Panc1 (cell line): ENCODE measurements around the gene CDRT4. TPM values are rescaled to one million over a fixed set of nuclear protein-coding genes. Genes with fewer than 3 reads are reported as not detected.

ENCODE experiments used
- ATAC-seq: fragments of 200-7000 bp; cut with Tn5 transposase; 2 replicates; pipeline ENCODE4 v1.9.1; 2020; ENCODE audit warnings: mild to moderate bottlenecking, moderate library complexity
- BruUV-seq: library from RNA; stranded (reverse); fragments of 400-500 nt; replicated peaks from 2 replicates; lab custom pipeline; 2021; lab: Mats Ljungman, UMichigan
- CTCF ChIA-PET: fragments of 300-600 bp; sonication (Branson Sonifier 250); formaldehyde crosslinking; loops from one replicate; lab custom pipeline; 2022; ENCODE audit warnings: antibody characterized with exemption; lab: Charles Lee
- POLR2A ChIA-PET: fragments of 300-600 bp; sonication (Branson Sonifier 250); formaldehyde crosslinking; loops from one replicate; lab custom pipeline; 2022; ENCODE audit warnings: antibody characterized with exemption; lab: Charles Lee
- DNase-seq: peaks from one replicate; pipeline ENCODE4 v3.0.0-alpha.2; 2010; ENCODE audit warnings: low read depth, low spot score
- H3K27ac ChIP-seq: 2 replicates; pipeline ENCODE4 v1.5.1; 2011; ENCODE audit warnings: mild to moderate bottlenecking, low read length, inconsistent platforms
- H3K27me3 ChIP-seq: fragments of 200-500 bp; sonication (Bioruptor generic); 2 replicates; pipeline ENCODE4 v1.6.0; 2014; ENCODE audit warnings: low read length, inconsistent platforms; ENCODE audit not compliant: control insufficient read depth, insufficient read depth
- H3K36me3 ChIP-seq: fragments of 200-500 bp; sonication (Bioruptor generic); 2 replicates; pipeline ENCODE4 v1.5.1; 2014; ENCODE audit warnings: inconsistent platforms, mild to moderate bottlenecking, low read length, moderate library complexity; ENCODE audit not compliant: control insufficient read depth, insufficient read depth
- H3K4me1 ChIP-seq: 2 replicates; pipeline ENCODE4 v1.5.1; 2011; ENCODE audit warnings: inconsistent platforms, mild to moderate bottlenecking, low read length, moderate library complexity; ENCODE audit not compliant: control insufficient read depth, insufficient read depth
- H3K4me3 ChIP-seq, 2 experiments: 2 replicates each; pipeline ENCODE4 v1.5.1; 2011 to 2012; ENCODE audit warnings: low read depth in 2 of 2, low read length in 2 of 2, mild to moderate bottlenecking in 2 of 2, inconsistent platforms in 1 of 2, moderate library complexity in 1 of 2
- H3K9me3 ChIP-seq: fragments of 200-500 bp; sonication (Bioruptor generic); 2 replicates; pipeline ENCODE4 v1.5.1; 2014; ENCODE audit warnings: low read depth, mild to moderate bottlenecking, inconsistent platforms, low read length, moderate library complexity; ENCODE audit not compliant: control insufficient read depth, insufficient read depth
- CTCF ChIP-seq: fragments of 450-650 bp; IDR thresholded peaks from 2 replicates; pipeline ENCODE4 v1.5.1; 2017; ENCODE audit warnings: mild to moderate bottlenecking
- POLR2AphosphoS5 ChIP-seq: IDR thresholded peaks from 2 replicates; pipeline ENCODE4 v1.6.1; 2012; ENCODE audit warnings: mild to moderate bottlenecking, low read depth, low read length, moderate library complexity
- REST ChIP-seq, 2 experiments: IDR thresholded peaks; 2 replicates each; pipeline ENCODE4 v1.6.1; 2011 to 2012; ENCODE audit warnings: low read depth in 2 of 2, control low read depth in 1 of 2, low read length in 1 of 2, mild to moderate bottlenecking in 1 of 2, moderate library complexity in 1 of 2; ENCODE audit not compliant: insufficient read depth in 1 of 2
- SIN3A ChIP-seq: IDR thresholded peaks from 2 replicates; pipeline ENCODE4 v1.6.1; 2012; ENCODE audit warnings: low read depth, mild to moderate bottlenecking, low read length, moderate library complexity, borderline replicate concordance; ENCODE audit not compliant: insufficient read depth
- TCF7L2 ChIP-seq: IDR thresholded peaks from 2 replicates; pipeline ENCODE4 v1.6.1; 2011; ENCODE audit warnings: mild to moderate bottlenecking, low read depth, low read length, inconsistent platforms
- in situ Hi-C: cut with HindIII; loops from 2 replicates; pipeline ENCODE4 v1.10.0; 2016; ENCODE audit warnings: low sequenced_read_pairs, low pct_unique_long_range_greater_than_20kb
- intact Hi-C: fragments of 100-400 bp; cut with micrococcal nuclease; formaldehyde crosslinking; loops from one replicate; pipeline ENCODE4 v1.10.0; 2022; ENCODE audit not compliant: unreplicated experiment
- total RNA-seq: library from RNA; stranded (reverse); gene quantifications from one replicate; pipeline ENCODE4 v1.2.1, GENCODE V29; 2021; ENCODE audit not compliant: unreplicated experiment

The CDRT4 gene
- total RNA-seq, 1 experiment from 2014 or later, result 2.8 TPM

- intact Hi-C loops (no loop called here), in situ Hi-C loops (no loop called here)
- Histone ChIP-seq H3K4me3 (no peak overlapping the region), H3K9me3 (no peaks in the 10 kb centered on the region), H3K36me3 (no peaks in the 10 kb centered on the region), H3K27ac (no peak overlapping the region), H3K27me3 (no peaks in the 10 kb centered on the region), H3K4me1 (no peaks in the 10 kb centered on the region)
- ChIA-PET CTCF (interaction anchor here (0.6 kb wide), 1 partner anchor 527 kb away, joined by 6 read pairs; no protein-coding TSS in a partner anchor), POLR2A (no interaction called here)
- ATAC-seq, result no peak
- TF ChIP-seq TCF7L2 (no peak), SIN3A (no peak), POLR2AphosphoS5 (no peak), CTCF (no peak), REST (IDR thresholded peaks at IDR 0.05; ENCODE audit: insufficient read depth in 1 of 2, low read depth in 2 of 2, low read length in 1 of 2) (no peak)
- BruUV-seq, result no TSS peak
- DNase-seq, result no peak
Observed at GRCh38 chr17:15470536-15470935, 3.1 kb upstream of the CDRT4 start.

GRCh38 chr17:15469260-15469659 is 1.8 kb upstream of the CDRT4 start:
- intact Hi-C loops (no loop called here), in situ Hi-C loops (no loop called here)
- Histone ChIP-seq H3K9me3 (no peaks in the 10 kb centered on the region), H3K36me3 (no peaks in the 10 kb centered on the region), H3K4me1 (no peaks in the 10 kb centered on the region), H3K27ac (no peak overlapping the region), H3K4me3 (no peak overlapping the region), H3K27me3 (no peaks in the 10 kb centered on the region)
- TF ChIP-seq CTCF (no peak), SIN3A (no peak), REST (IDR thresholded peaks at IDR 0.05; ENCODE audit: insufficient read depth in 1 of 2, low read depth in 2 of 2, low read length in 1 of 2) (no peak)
- no peak for DNase-seq
- ATAC-seq, result no peak
- ChIA-PET POLR2A (no interaction called here), CTCF (no interaction called here)
- BruUV-seq, result no TSS peak
